HG02943 (cell line): ENCODE measurements around the gene GABRR1.
A peak's percentile ranks its signal among the peaks of the same experiment; 100 is the strongest.
"Not testable (repeated sequence)": the region's sequence is repeated elsewhere in the genome, so short reads cannot be mapped to it uniquely, and the experiment has no call there.

Source experiments
- ATAC-seq: cut with Tn5 transposase; IDR thresholded peaks from one replicate; pipeline ENCODE4 v1.9.1; 2021; ENCODE audit warnings: mild to moderate bottlenecking, low read depth, moderate library complexity; ENCODE audit not compliant: unreplicated experiment

Gene GABRR1

DNA sequence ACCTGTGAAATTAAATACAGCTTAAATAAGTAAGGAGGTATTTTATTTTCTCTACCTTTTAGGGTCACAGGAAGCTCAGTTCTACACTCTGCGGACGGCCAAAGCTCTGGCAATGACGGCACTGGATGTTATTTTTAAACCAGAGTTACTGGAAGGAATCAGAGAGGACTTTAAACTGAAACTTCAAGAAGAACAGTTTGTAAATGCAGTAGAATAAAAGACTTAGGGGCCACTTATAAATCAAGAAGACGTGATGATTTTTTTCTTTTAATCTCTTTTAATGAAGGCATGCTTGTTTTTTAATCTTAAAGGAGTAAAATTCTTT is 55.1 kb downstream of the GABRR1 start:
- ATAC-seq = no peak

DNA sequence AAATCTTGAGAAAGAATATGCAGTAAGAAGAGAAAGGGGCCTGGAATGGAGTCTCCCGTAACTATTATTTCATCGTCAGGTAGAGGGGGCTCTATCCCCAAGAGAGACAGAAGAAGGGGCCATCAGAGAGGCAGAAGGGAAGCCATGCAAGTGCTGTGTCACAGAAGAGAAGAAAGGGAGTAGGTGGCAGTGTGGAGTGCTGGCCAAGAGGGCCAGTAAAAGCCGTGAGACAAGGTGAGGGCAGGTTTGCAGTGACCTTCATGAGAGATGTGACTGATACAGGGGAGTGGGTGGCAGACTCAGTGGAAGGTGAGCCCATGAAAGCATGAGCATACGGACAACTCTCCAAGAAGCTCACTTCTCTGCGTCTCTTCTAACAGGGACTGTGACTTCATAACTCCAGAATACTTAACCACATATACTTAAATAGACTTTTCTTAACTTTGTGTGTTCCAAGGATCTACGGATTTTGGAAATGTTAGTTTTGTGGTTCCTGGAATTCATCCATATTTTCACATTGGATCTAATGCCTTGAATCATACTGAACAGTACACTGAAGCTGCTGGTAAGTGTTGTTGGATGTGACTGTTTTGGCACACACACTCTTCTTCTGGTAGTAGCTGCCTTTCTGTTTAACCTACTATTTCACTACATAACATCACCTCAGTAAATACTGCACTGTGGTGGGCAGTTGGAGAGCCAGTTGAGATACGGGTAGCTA is 55.7 kb downstream of the GABRR1 start:
- no peak for ATAC-seq

DNA sequence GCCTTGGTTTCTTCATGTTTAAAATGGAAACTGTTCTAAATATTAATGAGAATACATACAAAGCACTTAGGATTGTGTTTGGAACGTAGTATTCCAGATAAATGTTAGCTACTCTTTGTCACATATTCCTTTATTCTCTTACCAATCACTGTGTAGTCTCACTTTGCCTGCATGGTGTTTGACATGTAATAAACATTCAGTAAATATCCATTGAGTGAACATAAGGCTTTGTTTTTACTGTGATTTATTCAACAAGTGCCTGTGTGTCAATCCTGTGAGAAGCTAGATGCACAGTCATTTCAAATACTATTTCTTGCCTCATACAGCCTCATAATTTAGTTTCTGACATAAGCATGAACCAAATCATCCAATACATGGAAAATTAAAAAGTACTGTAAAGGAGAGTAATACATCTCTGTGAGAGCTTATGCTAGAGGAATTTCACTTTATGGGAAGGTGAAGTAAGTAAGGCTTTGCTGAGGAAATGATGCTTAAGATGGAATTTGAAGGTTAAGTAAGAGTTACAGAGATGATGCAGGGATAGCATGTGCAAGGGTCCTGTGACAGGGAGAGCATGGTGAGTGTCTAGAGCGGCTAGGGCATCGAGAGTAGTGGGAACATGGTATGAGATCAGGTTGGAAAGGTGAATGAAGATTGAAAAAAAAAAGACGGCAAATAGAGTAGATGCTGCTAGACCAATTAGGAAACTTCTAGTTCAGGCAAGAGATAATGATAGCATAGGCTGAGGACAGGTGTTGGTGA is 56.6 kb downstream of the GABRR1 start:
- no peak for ATAC-seq

DNA sequence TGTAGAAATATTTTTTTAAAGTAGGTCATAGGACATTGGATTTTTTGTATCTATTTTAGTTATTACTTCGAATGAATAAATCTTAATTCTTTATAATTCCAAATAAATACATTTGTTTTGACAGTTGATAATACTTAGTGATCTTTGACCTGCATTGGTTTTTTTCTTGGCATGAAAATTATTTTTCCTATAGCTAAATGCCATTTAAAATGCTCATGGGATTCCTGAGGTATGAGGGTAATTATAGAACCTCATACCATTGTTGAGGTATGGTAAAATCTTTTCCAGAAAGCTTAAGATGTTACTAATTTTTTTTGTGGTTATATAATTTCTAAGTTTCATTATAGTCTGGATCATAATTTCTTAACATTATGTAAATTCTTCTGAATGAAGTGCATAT is 63.0 kb downstream of the GABRR1 start:
- no peak for ATAC-seq

DNA sequence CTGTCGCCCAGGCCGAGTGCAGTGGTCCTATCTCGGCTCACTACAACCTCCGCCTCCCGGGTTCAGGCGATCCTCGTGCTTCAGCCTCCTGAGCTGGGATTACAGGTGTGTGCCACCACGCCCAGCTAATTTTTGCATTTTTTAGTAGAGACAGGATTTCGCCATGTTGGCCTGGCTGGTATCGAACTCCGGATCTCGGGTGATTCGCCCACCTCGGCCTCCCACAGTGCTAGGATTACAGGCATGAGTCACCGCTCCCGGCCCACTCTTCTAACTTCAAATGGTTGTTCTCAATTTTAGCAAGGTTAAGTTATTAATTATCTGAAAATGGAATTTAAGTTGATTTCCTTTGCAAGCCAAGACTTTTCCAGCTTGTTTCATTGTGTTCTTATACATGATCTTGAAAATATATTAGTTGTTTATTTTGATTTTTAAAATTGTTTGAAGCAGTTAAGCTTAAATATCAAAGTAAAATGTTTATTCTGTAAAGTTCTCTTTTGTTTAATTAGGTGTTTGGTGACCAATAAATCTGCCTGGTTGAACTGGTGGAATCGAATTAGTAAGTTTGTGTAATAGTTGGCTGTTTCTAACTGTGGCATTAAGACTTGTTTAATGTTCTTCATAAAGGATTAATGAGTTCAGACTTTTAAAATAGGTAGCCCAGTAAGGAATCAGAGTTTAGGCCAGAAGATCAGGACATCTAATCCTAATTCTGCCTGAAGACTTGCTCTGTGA is 69.0 kb downstream of the GABRR1 start:
- no peak for ATAC-seq

DNA sequence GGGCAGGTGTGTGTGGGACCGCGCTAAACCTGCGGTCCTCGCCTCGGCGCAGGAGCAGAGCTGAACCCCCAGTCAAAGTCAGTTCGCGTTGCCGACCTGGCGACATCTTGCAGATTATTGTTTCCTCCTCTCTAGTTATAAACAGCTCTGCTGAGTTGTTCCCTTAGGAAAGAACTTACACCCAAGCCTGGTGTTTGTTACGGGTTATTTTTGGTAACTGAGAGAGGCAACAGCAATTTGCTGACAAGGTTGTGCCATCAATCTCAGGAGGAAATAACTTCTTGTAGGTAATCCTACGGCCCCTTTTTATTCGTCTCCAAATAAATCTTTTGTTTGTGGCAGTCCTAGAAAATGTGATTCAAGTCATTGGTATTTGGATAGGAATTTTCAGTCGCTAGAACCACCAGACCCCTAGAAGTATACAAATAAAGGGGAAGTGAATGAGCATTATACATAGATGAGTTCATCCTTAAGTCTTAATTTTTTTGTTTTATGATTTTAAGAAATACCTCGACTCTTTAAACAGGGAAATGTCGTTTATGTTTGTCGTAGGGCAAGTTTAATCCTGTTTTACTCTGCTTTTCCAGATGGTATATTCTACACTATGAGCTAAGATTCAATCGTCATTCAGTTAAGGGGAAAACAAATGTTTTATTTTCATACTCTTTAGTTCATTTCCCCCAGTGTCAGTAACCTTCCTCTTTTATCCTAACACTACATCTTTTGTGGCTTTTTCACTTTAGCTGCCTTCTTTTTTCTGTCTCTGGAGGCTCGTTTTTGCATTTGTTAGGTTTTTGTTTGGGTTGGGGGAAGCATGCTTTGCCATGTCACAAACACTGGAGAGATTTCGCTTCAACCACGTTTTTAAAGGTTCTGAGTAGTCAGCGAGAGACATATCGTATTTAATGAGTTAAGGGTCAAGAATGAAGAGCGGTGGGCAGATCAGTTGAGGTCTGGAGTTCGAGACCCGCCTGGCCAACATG is 70.1 kb downstream of the GABRR1 start:
- no peak for ATAC-seq

DNA sequence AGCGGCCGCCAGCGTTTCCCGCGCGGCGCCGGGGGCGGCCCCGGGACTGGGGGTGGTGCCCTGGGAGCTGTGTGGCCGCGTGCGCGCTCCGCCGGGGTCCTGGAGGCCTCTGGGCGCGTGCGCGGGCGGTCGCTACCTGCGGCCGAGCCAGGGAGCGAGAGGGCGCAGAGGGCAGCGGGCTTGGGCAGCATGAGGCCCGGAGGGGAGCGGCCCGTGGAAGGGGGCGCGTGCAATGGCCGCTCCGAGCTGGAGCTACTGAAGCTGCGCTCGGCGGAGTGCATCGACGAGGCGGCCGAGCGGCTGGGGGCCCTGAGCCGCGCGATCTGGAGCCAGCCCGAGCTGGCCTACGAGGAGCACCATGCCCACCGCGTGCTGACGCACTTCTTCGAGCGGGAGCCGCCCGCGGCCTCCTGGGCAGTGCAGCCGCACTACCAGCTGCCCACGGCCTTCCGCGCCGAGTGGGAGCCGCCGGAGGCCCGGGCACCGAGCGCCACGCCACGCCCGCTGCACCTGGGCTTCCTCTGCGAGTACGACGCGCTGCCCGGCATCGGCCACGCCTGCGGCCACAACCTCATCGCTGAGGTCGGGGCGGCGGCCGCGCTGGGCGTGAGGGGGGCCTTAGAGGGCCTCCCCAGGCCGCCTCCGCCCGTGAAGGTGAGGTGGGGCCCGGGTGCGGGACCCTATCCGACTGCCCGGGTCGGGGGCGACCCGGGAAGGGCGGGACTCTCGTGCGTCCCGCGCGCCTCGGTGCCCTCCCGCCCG is 71.0 kb downstream of the GABRR1 start, which contains the start of gene PM20D2:
Gene PM20D2, plus strand, starts transcription at position 100 of the 762 bp plus-strand sequence. Its CDS starts 90 bp downstream, at position 190.
- peak; percentile 67 for ATAC-seq

DNA sequence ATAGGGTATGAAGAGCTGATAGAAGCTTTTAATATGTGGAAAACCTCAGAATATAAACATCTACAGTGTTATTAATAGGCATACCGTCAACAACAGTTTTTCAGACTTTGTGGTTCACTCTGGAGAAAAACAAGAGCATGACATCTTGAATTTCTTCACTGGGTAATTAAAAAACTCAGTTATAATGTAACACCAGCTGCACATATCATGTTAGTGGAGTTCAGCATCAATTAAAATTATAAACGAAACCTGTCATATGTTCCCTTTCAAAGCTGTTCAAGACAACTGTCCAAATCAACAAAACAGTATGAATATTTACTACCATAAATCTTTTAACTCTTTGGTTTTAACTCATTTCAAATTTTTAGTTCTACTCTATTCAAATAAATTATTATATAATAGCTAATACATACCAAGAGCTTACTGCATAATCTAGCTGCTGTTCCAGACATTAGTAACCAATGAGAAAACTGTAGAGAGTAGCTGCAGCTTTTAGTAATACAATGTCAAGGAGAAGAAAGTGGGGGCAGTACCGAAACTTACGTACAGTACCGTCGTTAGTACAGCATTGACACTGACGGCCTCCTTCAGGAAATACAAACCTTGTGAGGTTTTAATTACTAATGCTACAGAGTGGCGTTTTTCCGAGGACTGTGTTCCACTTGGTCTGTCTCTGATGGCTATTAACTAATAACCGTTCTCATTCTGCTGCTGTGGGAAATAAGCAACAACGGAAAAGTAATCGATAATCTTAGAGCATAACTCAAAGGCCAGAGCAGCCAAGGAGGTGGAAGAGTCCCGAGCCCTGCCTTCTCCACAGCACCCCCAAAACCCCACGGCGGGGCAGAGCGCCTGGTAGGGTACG is 71.8 kb downstream of the GABRR1 start:
- ATAC-seq = peak; percentile 52

DNA sequence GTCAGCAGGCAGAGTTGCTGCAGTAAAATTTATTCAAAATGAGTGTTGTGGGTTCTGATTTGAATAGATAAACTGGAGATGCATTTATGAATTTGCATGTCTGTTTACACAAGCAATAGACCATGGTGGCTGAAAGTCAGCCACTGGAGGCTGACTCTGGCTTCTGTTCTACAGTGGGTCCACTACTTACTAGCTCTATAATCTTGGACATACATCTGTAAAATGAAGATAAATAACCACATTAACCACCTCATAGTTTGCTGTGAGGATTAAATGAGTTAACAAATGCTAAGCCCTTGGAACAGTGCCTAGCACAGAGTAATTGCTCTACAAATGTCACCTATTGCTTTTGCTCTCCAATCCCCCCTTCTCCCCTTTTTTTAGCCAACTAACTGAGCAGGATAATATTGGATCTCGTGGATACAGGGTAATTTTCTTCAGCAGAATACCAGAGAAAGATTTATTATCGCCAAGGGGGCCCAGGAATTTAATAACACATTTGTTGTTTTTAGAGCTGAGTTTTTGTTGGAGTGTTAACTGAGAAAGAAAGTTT is 72.7 kb downstream of the GABRR1 start:
- ATAC-seq = peak; percentile 48

DNA sequence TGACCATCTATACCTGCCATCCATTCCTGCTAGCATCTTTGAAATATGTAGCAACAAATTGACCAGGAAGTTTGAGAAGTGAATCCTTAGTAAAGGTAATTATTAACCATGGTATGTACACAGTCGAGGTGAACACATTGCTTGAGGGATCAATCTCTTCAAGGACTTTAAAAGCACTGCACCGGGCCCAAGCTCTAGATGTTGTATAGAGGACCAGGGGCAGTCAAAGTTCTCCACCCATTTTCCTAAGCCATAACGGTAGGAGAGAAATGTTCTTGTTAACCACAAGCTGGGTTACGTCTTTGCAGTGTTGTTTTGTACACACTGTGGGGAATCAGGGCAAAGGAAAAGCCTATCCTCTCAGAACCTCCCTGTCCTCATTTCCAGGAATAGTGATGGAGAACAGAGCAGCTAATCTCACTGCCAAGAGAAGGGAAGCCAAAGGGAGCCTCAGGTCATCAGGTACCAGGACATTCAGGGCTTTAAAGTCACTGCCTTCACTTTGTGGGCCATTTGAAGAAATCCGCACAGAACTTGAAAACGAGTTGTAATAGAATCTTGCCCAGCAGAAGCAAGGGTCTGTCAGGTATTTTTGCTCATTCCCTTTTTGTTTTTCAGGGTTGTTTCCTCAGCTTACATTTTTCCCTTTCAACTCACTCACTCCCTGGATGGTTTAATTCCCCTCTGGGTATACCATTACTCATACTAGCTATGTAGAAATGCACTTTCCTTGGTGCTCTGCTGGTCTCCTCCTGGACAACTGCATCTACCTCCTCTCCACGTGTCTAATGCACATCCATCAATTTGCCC is 76.6 kb downstream of the GABRR1 start:
- no peak for ATAC-seq

DNA sequence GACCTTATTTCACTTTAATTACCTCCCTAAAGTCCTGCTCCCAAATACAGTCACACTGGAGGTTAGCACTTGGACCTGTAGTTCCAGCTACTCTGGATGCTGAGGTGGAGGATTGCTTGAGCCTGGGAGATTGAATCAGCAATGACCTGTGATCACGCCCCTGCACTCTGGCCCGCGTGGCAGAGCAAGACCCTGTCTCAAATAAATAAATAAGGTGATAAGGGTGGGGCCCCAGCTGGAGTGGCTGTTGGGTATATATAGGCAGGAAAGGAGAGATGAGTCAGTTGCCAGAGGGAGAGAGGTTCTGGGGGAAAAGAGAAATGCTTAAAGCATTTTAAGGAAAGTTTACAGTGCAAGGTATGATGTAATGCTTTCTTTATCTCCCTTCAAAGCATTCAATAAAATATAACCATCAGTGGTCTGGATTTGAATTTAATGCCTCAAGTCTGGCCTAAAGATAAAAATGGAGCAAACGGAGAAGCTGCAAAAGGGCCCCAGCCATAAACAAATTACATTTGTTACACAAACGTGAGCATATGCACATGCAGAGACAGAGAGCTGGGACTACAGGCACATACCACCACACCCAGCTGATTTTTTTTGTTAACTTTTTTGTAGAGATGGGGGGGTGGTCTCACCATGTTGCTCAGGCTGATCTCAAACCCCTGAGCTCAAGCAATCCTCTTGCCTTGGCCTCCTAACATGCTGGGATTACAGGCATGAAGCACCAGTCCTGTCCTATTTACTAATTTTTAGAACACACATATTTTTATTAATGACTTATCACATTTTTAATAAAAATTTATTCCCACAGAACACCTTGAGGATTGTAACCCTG is 77.4 kb downstream of the GABRR1 start:
- no peak for ATAC-seq

DNA sequence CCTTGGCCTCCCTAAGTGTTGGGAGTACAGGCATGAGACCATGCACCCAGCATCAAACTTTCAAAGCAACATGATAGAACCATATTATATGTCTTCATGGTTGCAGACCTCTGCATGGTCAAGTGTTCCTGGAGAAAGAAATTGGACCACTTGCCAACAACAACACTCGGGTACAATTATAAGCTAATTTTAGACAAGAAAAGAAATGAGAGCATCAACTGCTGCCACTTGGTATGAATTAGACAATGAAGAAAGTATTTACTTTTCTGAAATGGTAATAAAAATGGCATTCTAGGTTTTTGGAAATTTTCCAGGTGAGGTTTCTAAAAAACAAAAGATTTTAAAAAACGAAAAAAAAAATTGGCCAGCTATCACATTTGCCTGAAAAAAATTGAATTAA is 79.0 kb downstream of the GABRR1 start:
- no peak for ATAC-seq

DNA sequence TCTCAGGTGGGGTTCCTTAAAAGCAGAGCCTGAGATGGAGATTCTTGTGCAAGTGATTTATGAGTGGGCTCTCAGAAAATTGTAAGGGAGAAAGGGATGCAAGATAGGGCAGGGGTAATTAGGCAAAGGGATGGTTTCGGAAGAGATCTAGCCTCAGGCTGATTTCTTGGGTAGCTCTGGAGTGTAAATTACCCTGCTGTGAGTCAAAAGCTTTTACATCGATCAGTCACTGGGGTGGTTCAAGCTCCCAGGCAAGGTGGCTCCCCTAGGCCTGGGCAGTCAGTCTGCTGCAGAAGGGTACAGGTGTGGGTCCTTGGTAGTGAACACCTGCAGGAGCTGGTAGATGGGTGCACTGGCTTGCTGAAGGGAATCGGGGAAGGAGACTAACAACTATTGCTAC is 82.4 kb downstream of the GABRR1 start:
- ATAC-seq = no peak

DNA sequence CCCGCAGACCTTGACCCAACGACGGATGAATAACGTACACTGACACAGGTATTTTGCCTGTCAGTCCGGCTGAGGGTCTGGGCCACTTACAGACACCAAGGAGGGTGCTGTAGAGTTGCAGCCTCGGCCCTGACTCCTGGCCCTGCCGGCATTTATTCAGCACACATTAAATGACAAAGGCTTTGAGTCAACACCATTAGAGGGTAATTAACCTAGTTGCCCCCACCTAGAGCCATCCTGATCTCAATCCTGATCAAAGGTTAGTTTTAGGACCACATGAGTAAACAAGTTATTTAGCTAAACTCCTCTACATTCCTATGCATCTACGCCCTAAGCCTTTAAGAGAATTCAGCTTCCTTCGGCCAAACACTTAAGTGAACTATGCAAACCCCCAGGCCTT is 83.2 kb downstream of the GABRR1 start:
- ATAC-seq = no peak

DNA sequence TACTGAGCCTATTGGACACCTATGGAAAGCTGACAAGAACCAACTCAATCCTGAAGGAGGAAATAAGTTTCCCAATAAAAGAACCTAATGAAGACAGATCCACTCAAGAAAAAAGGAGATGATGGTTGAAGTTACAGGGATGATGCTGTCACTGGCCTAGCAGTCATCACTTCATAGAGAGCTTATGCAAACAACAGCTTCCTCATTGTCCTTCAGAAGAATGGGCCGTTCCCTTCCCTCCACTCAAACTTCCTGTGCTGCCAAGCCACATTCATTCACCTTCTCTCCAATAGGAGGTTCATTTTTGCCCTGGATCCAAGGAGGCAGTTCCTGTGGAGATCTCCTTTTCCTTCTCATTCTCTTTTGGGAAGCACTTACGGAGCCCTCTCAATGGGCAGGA is 85.1 kb downstream of the GABRR1 start:
- no peak for ATAC-seq

DNA sequence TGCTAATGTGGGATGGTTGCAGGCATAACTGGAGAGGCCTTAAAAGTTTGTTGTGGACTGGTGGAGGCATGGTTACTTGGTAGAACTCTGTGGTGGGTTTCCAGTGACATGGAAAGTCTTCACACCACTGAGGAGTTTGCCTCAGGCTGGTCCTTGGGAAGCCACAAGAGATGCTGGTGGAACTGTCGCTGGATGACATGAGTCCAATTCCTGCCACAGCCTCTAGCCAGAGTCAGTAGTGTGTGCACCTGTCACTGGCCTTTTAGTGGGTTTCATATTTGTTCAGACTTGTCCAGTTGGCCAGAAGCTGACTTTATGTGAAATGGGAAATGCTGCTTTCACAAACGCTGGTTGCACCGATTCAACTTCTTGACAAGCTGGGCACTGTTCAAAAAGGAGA is 85.6 kb downstream of the GABRR1 start:
- no peak for ATAC-seq

DNA sequence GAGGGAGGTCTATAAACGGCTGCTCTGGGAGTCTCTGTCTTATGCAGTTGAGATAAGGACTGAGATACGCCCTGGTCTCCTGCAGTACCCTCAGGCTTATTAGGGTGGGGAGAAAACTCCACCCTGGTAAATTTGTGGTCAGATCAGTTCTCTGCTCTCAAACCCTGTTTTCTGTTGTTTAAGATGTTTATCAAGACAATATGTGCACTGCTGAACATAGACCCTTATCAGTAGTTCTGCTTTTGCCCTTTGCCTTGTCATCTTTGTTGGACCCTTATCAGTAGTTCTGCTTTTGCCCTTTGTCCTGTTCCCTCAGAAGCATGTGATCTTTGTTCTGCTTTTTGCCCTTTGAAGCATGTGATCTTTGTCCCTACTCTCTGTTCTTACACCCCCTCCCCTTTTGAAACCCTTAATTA is 88.9 kb downstream of the GABRR1 start:
- not testable (repeated sequence) for ATAC-seq
